Kidney (tissue), 14 donors: ENCODE data around the gene AMPD3. TPM values are rescaled to one million over a fixed set of nuclear protein-coding genes. Genes with fewer than 3 reads are reported as not detected.

Experiments used
- DNase-seq, 5 donors: peaks; one replicate each; pipeline ENCODE4 v3.0.0-alpha.2; 2013 to 2020
- FAIRE-seq: peaks from 2 replicates; lab custom pipeline; 2012; peaks lifted over from hg19 to GRCh38; lab: Jason Lieb, UNC
- H3K27ac ChIP-seq, 2 donors: one replicate each; pipeline ENCODE4 v1.7.0; 2013; ENCODE audit warnings: low read depth in 2 of 2, low read length in 2 of 2, inconsistent platforms in 1 of 2
- H3K27me3 ChIP-seq: one replicate; pipeline ENCODE4 v1.7.1; 2013; ENCODE audit warnings: low read length, inconsistent platforms; ENCODE audit not compliant: control insufficient read depth, insufficient read depth
- H3K36me3 ChIP-seq, 3 donors: one replicate each; pipeline versions ENCODE4 v1.7.0 to v1.7.1; 2013; ENCODE audit warnings: low read length in 3 of 3, control low read depth in 1 of 3, inconsistent platforms in 1 of 3; ENCODE audit not compliant: insufficient read depth in 3 of 3, control insufficient read depth in 2 of 3
- H3K4me1 ChIP-seq, 3 donors: one replicate each; pipeline versions ENCODE4 v1.7.0 to v1.7.1; 2013; ENCODE audit warnings: low read length in 3 of 3, inconsistent platforms in 1 of 3, low read depth in 1 of 3; ENCODE audit not compliant: control insufficient read depth in 2 of 3, insufficient read depth in 2 of 3
- H3K4me3 ChIP-seq, 3 donors: one replicate each; pipeline versions ENCODE4 v1.7.0 to v1.8.1; 2013; ENCODE audit warnings: low read length in 3 of 3, control low read depth in 1 of 3, inconsistent platforms in 1 of 3
- H3K9ac ChIP-seq, 3 donors: one replicate each; pipeline versions ENCODE4 v1.7.0 to v1.7.1; 2013; ENCODE audit warnings: low read length in 3 of 3, control low read depth in 1 of 3, inconsistent platforms in 1 of 3
- H3K9me3 ChIP-seq, 3 donors: one replicate each; pipeline versions ENCODE4 v1.7.0 to v1.7.1; 2013; ENCODE audit warnings: low read length in 3 of 3, control low read depth in 1 of 3, inconsistent platforms in 1 of 3; ENCODE audit not compliant: control insufficient read depth in 2 of 3, insufficient read depth in 1 of 3
- intact Hi-C: fragments of 100-400 bp; cut with DNase I; formaldehyde crosslinking; loops from one replicate; pipeline ENCODE4 v1.11.1; 2022
- polyA plus RNA-seq: library from polyadenylated mRNA; stranded (reverse); fragments of 350-450 nt; fragmentation: Illumina TruSeq; extraction: RNeasy Lipid Tissue Mini Kit (QIAGEN cat#74804); gene quantifications from one replicate; pipeline ENCODE4 v1.2.3, GENCODE V29; 2014; ENCODE audit warnings: low read depth, low replicate concordance; ENCODE audit not compliant: insufficient read depth
- total RNA-seq: library from RNA; stranded (reverse); fragmentation: NEBNext Ultra II Directional; extraction: Animal tissue kit (Norgen Biotek cat#: 25700); gene quantifications from one replicate; pipeline ENCODE4 v1.2.1, GENCODE V29; 2021
- TF ChIP-seq, protein P1 (sequence below): IDR thresholded peaks from 3 replicates; pipeline ENCODE4 v1.5.1; 2012; ENCODE audit warnings: mild to moderate bottlenecking, moderate library complexity, borderline replicate concordance; ENCODE audit not compliant: insufficient read depth; ENCODE audit errors: extremely low read depth
- donor health status: control.
- donor health status: control.
- donor health status: control.
- donor health status: control.
- donor health status: control.
- donor health status: DM: yes; HTN: yes; CAD: no.
- donor health status: Normal renal cell carcinoma (clear cell type).

The AMPD3 gene
- total and polyA plus RNA-seq, 2 donors from 2014 or later, result 8.4 to 16.5 TPM

DNA sequence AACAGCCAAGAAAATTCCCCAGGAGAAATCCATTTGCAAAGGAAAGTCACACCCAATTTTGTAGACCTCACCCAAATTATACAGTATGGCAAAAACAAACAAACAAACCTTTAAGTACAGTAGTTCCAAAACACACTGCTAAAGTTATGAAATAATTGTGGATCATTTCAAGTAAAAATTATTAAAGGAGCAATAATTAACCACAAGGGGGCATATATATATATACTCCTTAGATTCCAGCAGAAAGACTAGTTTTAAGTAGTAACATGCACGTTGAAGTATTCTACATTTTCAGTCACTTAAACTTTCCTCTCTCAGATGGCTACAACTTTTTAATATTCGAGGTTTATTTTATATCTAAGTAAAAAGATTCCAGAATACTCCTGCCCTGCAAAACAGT lies 59.1 kb downstream of the AMPD3 start:
- no peaks in the 10 kb centered on the region for H3K4me1 ChIP-seq
- no peak overlapping the region for H3K27ac ChIP-seq
- FAIRE-seq, result no peak
- TF ChIP-seq, protein P1, sequence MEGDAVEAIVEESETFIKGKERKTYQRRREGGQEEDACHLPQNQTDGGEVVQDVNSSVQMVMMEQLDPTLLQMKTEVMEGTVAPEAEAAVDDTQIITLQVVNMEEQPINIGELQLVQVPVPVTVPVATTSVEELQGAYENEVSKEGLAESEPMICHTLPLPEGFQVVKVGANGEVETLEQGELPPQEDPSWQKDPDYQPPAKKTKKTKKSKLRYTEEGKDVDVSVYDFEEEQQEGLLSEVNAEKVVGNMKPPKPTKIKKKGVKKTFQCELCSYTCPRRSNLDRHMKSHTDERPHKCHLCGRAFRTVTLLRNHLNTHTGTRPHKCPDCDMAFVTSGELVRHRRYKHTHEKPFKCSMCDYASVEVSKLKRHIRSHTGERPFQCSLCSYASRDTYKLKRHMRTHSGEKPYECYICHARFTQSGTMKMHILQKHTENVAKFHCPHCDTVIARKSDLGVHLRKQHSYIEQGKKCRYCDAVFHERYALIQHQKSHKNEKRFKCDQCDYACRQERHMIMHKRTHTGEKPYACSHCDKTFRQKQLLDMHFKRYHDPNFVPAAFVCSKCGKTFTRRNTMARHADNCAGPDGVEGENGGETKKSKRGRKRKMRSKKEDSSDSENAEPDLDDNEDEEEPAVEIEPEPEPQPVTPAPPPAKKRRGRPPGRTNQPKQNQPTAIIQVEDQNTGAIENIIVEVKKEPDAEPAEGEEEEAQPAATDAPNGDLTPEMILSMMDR, result no peak
- no peaks in the 10 kb centered on the region for H3K27me3 ChIP-seq
- H3K4me3 ChIP-seq, result no peak overlapping the region
- peaks cover 0 to 2% (median 0%) of the 10 kb centered on the region in 3 donors for H3K36me3 ChIP-seq
- intact Hi-C loops, result no loop called here
- H3K9ac ChIP-seq, result no peak overlapping the region
- DNase-seq, result no peak
- no peaks in the 10 kb centered on the region for H3K9me3 ChIP-seq

DNA sequence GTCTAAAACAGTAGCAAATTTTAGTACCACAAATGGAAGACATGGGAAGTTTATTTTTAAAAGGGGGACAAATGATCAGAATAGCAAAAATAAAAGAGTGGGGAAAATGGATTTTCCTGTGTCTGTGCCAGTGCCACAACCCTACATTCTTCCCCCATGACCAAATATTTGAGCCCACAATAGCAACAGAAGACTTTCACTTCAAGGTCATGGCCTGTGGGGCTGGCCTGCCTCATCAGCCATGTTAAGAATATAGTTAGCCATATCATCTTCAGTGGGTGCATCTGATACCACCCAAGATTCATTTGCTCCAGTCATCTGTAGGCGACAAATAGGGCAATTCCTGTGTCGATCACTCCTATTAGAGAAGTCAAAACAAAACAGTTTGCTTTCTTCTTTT lies 59.6 kb downstream of the AMPD3 start:
- Histone ChIP-seq H3K9me3 (no peaks in the 10 kb centered on the region), H3K27ac (no peak overlapping the region), H3K36me3 (peaks cover 0 to 4% (median 2%) of the 10 kb centered on the region in 3 donors), H3K4me1 (no peaks in the 10 kb centered on the region), H3K4me3 (no peak overlapping the region), H3K9ac (no peak overlapping the region), H3K27me3 (no peaks in the 10 kb centered on the region)
- FAIRE-seq, result no peak
- TF ChIP-seq, protein P1, result no peak
- intact Hi-C loops, result no loop called here
- no peak for DNase-seq

DNA sequence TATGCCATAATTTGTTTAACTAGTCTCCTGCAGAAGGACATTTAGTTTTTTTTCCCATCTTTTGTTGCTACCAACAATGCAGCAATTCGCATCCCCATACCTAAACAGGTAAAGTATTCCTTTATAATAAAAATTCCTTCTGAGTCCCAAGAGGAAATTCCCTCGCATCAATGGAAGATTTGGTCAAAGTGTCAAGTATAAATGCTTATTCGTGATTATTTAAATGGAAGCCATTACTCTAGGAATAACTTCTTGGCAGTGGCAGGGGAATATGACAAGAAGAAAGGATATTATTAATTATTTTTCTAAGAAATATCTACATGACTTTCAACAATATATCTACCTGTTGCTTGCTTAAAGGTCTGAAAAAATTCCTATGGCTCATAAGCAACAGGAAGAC lies 60.4 kb downstream of the AMPD3 start:
- Histone ChIP-seq H3K9ac (no peak overlapping the region), H3K9me3 (no peaks in the 10 kb centered on the region), H3K4me3 (no peak overlapping the region), H3K4me1 (no peaks in the 10 kb centered on the region), H3K36me3 (peaks cover 0 to 5% (median 2%) of the 10 kb centered on the region in 3 donors), H3K27ac (no peak overlapping the region), H3K27me3 (no peaks in the 10 kb centered on the region)
- TF ChIP-seq, protein P1, result no peak
- DNase-seq (no peak), FAIRE-seq (no peak)
- intact Hi-C loops, result no loop called here

- intact Hi-C loops, result no loop called here
- H3K36me3 ChIP-seq, result peaks cover 0 to 14% (median 4%) of the 10 kb centered on the region in 3 donors
- FAIRE-seq (no peak), DNase-seq (no peak)
- no peak overlapping the region for H3K4me3 ChIP-seq
- H3K9me3 ChIP-seq, result no peaks in the 10 kb centered on the region
- H3K4me1 ChIP-seq, result no peaks in the 10 kb centered on the region
- TF ChIP-seq, protein P1, result no peak
- H3K27ac ChIP-seq, result no peak overlapping the region
- no peak overlapping the region for H3K9ac ChIP-seq
- H3K27me3 ChIP-seq, result no peaks in the 10 kb centered on the region
Observed at GRCh38 chr11:10518123-10518522, 63.1 kb downstream of the AMPD3 start.
